ENCODE measurements around the gene DIS3L2. TPM values are rescaled to one million over a fixed set of nuclear protein-coding genes. Genes with fewer than 3 reads are reported as not detected.
"Not testable (repeated sequence)": the region's sequence is repeated elsewhere in the genome, so short reads cannot be mapped to it uniquely, and the experiment has no call there.

Gene DIS3L2
- total and polyA plus RNA-seq, 2 experiments from 2014 or later = 15.2 to 25.3 TPM

DNA sequence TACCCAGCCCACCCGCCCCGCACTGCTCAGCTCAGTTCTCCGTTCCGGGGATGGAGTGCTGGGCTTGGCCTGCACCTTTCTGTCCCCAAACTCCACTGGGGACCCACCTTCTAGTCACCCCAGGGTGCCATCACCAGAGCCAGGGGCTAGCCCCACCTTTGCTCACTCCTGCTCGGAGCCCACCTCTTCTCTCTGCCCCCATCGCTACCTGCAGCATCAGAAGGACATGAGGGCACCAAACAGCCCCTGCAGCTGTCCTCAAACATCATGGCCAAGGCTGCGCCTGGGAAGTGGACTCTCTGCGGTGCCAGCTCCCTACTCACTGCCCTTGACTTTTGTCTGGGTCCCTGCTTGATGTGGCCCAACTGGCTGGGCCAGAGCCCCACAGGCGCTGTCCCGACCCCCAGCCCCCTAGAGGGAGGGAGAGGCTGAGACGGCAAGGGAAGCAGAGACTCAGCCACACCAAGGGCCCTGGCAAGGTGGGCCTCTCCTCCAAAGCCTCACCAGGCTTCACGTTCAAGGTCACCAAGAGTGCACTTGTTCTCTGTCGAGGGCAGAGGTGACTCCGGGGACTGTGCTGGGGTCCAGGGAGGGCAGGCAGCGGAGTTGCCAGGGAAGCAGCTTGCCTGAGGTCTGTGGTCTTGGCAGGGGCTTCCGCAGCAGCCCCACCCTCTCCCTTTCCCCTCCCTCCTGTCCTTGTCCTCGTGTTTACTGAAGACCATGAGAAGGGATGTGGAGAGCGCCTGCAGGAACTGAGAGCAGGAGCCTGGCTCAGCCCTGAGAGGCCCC is 403.5 kb downstream of the DIS3L2 start:
- H3K36me3 Mint-ChIP-seq (ENCODE audit: low read depth); H3K4me2 ChIP-seq; H3K4me3 ChIP-seq; H3K79me2 ChIP-seq (replicated peaks; ENCODE audit: insufficient read depth); H3K27me3 Mint-ChIP-seq (ENCODE audit: insufficient read depth, low read depth, poor library complexity); H2AFZ ChIP-seq; H3K27me3 ChIP-seq (ENCODE audit: insufficient read depth); H3K36me3 ChIP-seq (ENCODE audit: insufficient read depth); H3K4me3 Mint-ChIP-seq; H3K9me3 Mint-ChIP-seq; DNase-seq (ENCODE audit: low spot score); H3K27ac ChIP-seq (ENCODE audit: low read depth); ATAC-seq; H4K20me1 ChIP-seq (replicated peaks; ENCODE audit: insufficient read depth); H3K4me1 ChIP-seq (ENCODE audit: insufficient read depth); H3K27ac Mint-ChIP-seq; H3F3A ChIP-seq (replicated peaks; ENCODE audit: low read depth); H3K9me2 ChIP-seq (ENCODE audit: insufficient read depth): not testable (repeated sequence)
- peaks cover 31% of the 10 kb centered on the region for H3K4me1 Mint-ChIP-seq

DNA sequence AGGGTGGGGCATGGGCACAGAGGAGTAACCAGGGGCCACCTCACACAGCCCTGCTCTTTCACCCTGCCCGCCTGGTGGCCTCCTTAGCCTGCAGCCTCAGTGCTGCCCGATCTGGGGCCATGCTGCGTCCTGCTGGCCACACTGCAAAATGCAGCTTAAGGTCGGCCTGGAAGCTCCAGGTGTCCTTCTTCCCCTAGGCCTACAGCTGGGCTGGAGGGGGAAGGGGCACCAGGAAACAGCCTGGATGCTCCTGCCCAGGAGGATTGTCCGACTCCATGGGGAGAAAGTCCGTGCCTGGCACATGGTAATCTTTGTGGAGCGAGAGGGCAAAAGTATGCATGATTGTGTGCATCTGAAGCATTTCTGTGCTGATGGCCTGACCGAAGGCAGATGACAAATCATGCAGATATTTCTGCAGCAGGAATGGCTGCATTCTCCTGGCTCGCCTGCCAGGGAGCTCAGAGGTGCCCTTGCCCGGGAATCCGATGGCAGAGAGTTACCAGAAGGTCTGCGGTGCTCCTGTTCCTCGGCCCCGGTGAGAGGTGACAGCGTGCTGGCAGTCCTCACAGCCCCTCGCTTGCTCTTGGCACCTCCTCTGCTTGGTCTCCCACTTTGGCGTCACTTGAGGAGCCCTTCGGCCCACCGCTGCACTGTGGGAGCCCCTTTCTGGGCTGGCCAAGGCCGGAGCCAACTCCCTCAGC is 404.3 kb downstream of the DIS3L2 start:
- Histone ChIP-seq H3K27ac (ENCODE audit: low read depth) (no peak overlapping the region), H3F3A (replicated peaks; ENCODE audit: low read depth) (no peaks in the 10 kb centered on the region), H3K36me3 (ENCODE audit: insufficient read depth) (no peaks in the 10 kb centered on the region), H4K20me1 (replicated peaks; ENCODE audit: insufficient read depth) (no peaks in the 10 kb centered on the region), H3K79me2 (replicated peaks; ENCODE audit: insufficient read depth) (no peaks in the 10 kb centered on the region), H3K27me3 (ENCODE audit: insufficient read depth) (no peaks in the 10 kb centered on the region), H3K4me3 (no peak overlapping the region), H3K9me2 (ENCODE audit: insufficient read depth) (no peaks in the 10 kb centered on the region), H3K4me2 (no peak overlapping the region), H2AFZ (no peak overlapping the region), H3K4me1 (ENCODE audit: insufficient read depth) (no peaks in the 10 kb centered on the region; the same call in 1 of the 2 replicates)
- peaks cover 32% of the 10 kb centered on the region for H3K4me1 Mint-ChIP-seq
- no peak overlapping the region for H3K27ac Mint-ChIP-seq
- no peak overlapping the region for H3K4me3 Mint-ChIP-seq
- ATAC-seq (peak; percentile 67), DNase-seq (ENCODE audit: low spot score) (peak; percentile 75)
- peaks cover 7% of the 10 kb centered on the region for H3K27me3 Mint-ChIP-seq (ENCODE audit: insufficient read depth, low read depth, poor library complexity)
- peaks cover 3% of the 10 kb centered on the region; the same call in 2 of the 3 replicates for H3K9me3 Mint-ChIP-seq
- TF ChIP-seq, protein P1, sequence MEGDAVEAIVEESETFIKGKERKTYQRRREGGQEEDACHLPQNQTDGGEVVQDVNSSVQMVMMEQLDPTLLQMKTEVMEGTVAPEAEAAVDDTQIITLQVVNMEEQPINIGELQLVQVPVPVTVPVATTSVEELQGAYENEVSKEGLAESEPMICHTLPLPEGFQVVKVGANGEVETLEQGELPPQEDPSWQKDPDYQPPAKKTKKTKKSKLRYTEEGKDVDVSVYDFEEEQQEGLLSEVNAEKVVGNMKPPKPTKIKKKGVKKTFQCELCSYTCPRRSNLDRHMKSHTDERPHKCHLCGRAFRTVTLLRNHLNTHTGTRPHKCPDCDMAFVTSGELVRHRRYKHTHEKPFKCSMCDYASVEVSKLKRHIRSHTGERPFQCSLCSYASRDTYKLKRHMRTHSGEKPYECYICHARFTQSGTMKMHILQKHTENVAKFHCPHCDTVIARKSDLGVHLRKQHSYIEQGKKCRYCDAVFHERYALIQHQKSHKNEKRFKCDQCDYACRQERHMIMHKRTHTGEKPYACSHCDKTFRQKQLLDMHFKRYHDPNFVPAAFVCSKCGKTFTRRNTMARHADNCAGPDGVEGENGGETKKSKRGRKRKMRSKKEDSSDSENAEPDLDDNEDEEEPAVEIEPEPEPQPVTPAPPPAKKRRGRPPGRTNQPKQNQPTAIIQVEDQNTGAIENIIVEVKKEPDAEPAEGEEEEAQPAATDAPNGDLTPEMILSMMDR (conservative IDR thresholded peaks at IDR 0.05; ENCODE audit: low read depth in 2 of 2) = peak; percentile 56 to 77
- no peak for TF ChIP-seq JUNB (IDR thresholded peaks at IDR 0.05; ENCODE audit: unreplicated experiment)
- TF ChIP-seq POLR2AphosphoS5 (IDR thresholded peaks at IDR 0.05; ENCODE audit: low read depth) = no peak
- TF ChIP-seq STAT1 (IDR thresholded peaks at IDR 0.05; ENCODE audit: unreplicated experiment) = no peak
- no peaks in the 10 kb centered on the region for H3K36me3 Mint-ChIP-seq (ENCODE audit: low read depth)

DNA sequence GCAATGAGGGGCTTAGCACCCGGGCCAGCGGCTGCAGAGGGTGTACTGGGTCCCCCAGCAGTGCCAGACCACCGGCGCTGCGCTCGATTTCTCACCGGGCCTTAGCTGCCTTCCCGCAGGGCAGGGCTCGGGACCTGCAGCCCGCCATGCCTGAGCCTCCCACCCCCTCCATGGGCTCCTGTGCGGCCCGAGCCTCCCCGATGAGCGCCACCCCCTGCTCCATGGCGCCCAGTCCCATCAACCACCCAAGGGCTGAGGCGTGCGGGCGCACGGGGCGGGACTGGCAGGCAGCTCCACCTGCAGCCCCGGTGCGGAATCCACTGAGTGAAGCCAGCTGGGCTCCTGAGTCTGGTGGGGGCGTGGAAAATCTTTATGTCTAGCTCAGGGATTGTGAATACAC is 404.9 kb downstream of the DIS3L2 start:
- H3K4me1 Mint-ChIP-seq = peaks cover 32% of the 10 kb centered on the region
- H3K36me3 Mint-ChIP-seq (ENCODE audit: low read depth); H3K4me3 Mint-ChIP-seq; H3K27ac Mint-ChIP-seq; ATAC-seq; H3K27me3 Mint-ChIP-seq (ENCODE audit: insufficient read depth, low read depth, poor library complexity); H4K20me1 ChIP-seq (replicated peaks; ENCODE audit: insufficient read depth); H3K4me2 ChIP-seq; H3K27ac ChIP-seq (ENCODE audit: low read depth); H3K4me1 ChIP-seq (ENCODE audit: insufficient read depth); DNase-seq (ENCODE audit: low spot score); H3K4me3 ChIP-seq; H3K27me3 ChIP-seq (ENCODE audit: insufficient read depth); H3F3A ChIP-seq (replicated peaks; ENCODE audit: low read depth); H3K9me2 ChIP-seq (ENCODE audit: insufficient read depth); H2AFZ ChIP-seq; H3K79me2 ChIP-seq (replicated peaks; ENCODE audit: insufficient read depth); H3K36me3 ChIP-seq (ENCODE audit: insufficient read depth); H3K9me3 Mint-ChIP-seq: not testable (repeated sequence)
